ENCODE measurements around the gene ZBTB43.
"Not testable (repeated sequence)": the region's sequence is repeated elsewhere in the genome, so short reads cannot be mapped to it uniquely, and the experiment has no call there.

Gene ZBTB43

GRCh38 chr9:126784401-126784800 is 20.4 kb upstream of the ZBTB43 start:
- Histone ChIP-seq H2AK5ac (ENCODE audit: low read depth, low read length) (no peak overlapping the region), H3K18ac (ENCODE audit: low read length) (no peak overlapping the region), H3K79me1 (ENCODE audit: low read depth, low read length) (no peaks in the 10 kb centered on the region), H2BK12ac (ENCODE audit: low read length) (no peak overlapping the region), H2BK5ac (ENCODE audit: low read length) (no peak overlapping the region), H2AFZ (ENCODE audit: low read length) (no peak overlapping the region), H3K23ac (ENCODE audit: low read depth, low read length, poor library complexity) (no peak overlapping the region), H2BK120ac (ENCODE audit: low read depth, low read length) (no peak overlapping the region), H3K9me3 (replicated peaks in 1 of 2; ENCODE audit: control insufficient read depth in 2 of 2, insufficient read depth in 1 of 2, low read depth in 1 of 2, low read length in 2 of 2) (no peaks in the 10 kb centered on the region), H3K9ac (ENCODE audit: low read depth, low read length, poor library complexity) (no peak overlapping the region), H3K4ac (ENCODE audit: low read length) (no peak overlapping the region), H3K14ac (ENCODE audit: low read length) (no peak overlapping the region), H2BK15ac (ENCODE audit: low read length) (no peak overlapping the region), H3K4me1 (ENCODE audit: control insufficient read depth in 2 of 2, insufficient read depth in 1 of 2, low read depth in 1 of 2, low read length in 2 of 2) (no peaks in the 10 kb centered on the region), H3K4me2 (ENCODE audit: insufficient read depth, low read length, poor library complexity, severe bottlenecking) (no peak overlapping the region), H4K91ac (ENCODE audit: low read depth, low read length, poor library complexity) (no peak overlapping the region), H3K36me3 (replicated peaks in 1 of 2; ENCODE audit: control insufficient read depth in 2 of 2, insufficient read depth in 2 of 2, low read length in 2 of 2) (no peaks in the 10 kb centered on the region), H3K4me3 (ENCODE audit: low read length in 2 of 2) (no peak overlapping the region), H3K27me3 (ENCODE audit: control insufficient read depth in 3 of 3, insufficient read depth in 3 of 3, low read depth in 1 of 3, low read length in 3 of 3) (peaks cover 0 to 46% (median 2%) of the 10 kb centered on the region in 3 experiments), H3K27ac (replicated peaks; ENCODE audit: low read length) (no peak overlapping the region), H4K8ac (ENCODE audit: low read depth, low read length) (no peak overlapping the region)
- DNase-seq (ENCODE audit: low spot score), result no peak
- no CpG with 5 or more reads among the region's 11 CpGs for WGBS, 2 donors (ENCODE audit: extremely low coverage in 2 of 2, insufficient read length in 2 of 2, insufficient replicate concordance in 1 of 2)

GRCh38 chr9:126784841-126785240 is 20.0 kb upstream of the ZBTB43 start:
- not testable (repeated sequence) for H3K4me3 ChIP-seq (ENCODE audit: low read length in 2 of 2); H3K9ac ChIP-seq (ENCODE audit: low read depth, low read length, poor library complexity); H2AK5ac ChIP-seq (ENCODE audit: low read depth, low read length); H2BK15ac ChIP-seq (ENCODE audit: low read length); H4K8ac ChIP-seq (ENCODE audit: low read depth, low read length); H3K4me2 ChIP-seq (ENCODE audit: insufficient read depth, low read length, poor library complexity, severe bottlenecking); H3K36me3 ChIP-seq (replicated peaks in 1 of 2; ENCODE audit: control insufficient read depth in 2 of 2, insufficient read depth in 2 of 2, low read length in 2 of 2); H2BK5ac ChIP-seq (ENCODE audit: low read length); H3K79me1 ChIP-seq (ENCODE audit: low read depth, low read length); H2BK120ac ChIP-seq (ENCODE audit: low read depth, low read length); H3K23ac ChIP-seq (ENCODE audit: low read depth, low read length, poor library complexity); H2BK12ac ChIP-seq (ENCODE audit: low read length); H3K9me3 ChIP-seq (replicated peaks in 1 of 2; ENCODE audit: control insufficient read depth in 2 of 2, insufficient read depth in 1 of 2, low read depth in 1 of 2, low read length in 2 of 2); H2AFZ ChIP-seq (ENCODE audit: low read length); H3K27ac ChIP-seq (replicated peaks; ENCODE audit: low read length); H3K18ac ChIP-seq (ENCODE audit: low read length); H4K91ac ChIP-seq (ENCODE audit: low read depth, low read length, poor library complexity); H3K4me1 ChIP-seq (ENCODE audit: control insufficient read depth in 2 of 2, insufficient read depth in 1 of 2, low read depth in 1 of 2, low read length in 2 of 2); H3K14ac ChIP-seq (ENCODE audit: low read length); DNase-seq (ENCODE audit: low spot score); H3K4ac ChIP-seq (ENCODE audit: low read length)
- WGBS, 2 donors (ENCODE audit: extremely low coverage in 2 of 2, insufficient read length in 2 of 2, insufficient replicate concordance in 1 of 2), result no CpG with 5 or more reads among the region's 6 CpGs
- H3K27me3 ChIP-seq (ENCODE audit: control insufficient read depth in 3 of 3, insufficient read depth in 3 of 3, low read depth in 1 of 3, low read length in 3 of 3), result peaks cover 0 to 49% (median 2%) of the 10 kb centered on the region in 3 experiments

GRCh38 chr9:126788046-126788445 is 16.8 kb upstream of the ZBTB43 start:
- no peaks in the 10 kb centered on the region for H3K4me1 ChIP-seq (ENCODE audit: control insufficient read depth in 2 of 2, insufficient read depth in 1 of 2, low read depth in 1 of 2, low read length in 2 of 2)
- WGBS, 2 donors (ENCODE audit: extremely low coverage in 2 of 2, insufficient read length in 2 of 2, insufficient replicate concordance in 1 of 2), result no CpG with 5 or more reads among the region's 2 CpGs
- no peak overlapping the region for H3K27ac ChIP-seq (replicated peaks; ENCODE audit: low read length)
- no peak for DNase-seq (ENCODE audit: low spot score)
- no peak overlapping the region for H2AK5ac ChIP-seq (ENCODE audit: low read depth, low read length)
- no peak overlapping the region for H2BK15ac ChIP-seq (ENCODE audit: low read length)
- H3K4ac ChIP-seq (ENCODE audit: low read length), result no peak overlapping the region
- H3K79me1 ChIP-seq (ENCODE audit: low read depth, low read length), result no peaks in the 10 kb centered on the region
- H3K36me3 ChIP-seq (replicated peaks in 1 of 2; ENCODE audit: control insufficient read depth in 2 of 2, insufficient read depth in 2 of 2, low read length in 2 of 2), result no peaks in the 10 kb centered on the region
- no peak overlapping the region for H4K91ac ChIP-seq (ENCODE audit: low read depth, low read length, poor library complexity)
- no peak overlapping the region for H2BK120ac ChIP-seq (ENCODE audit: low read depth, low read length)
- H3K4me3 ChIP-seq (ENCODE audit: low read length in 2 of 2), result no peak overlapping the region
- H3K27me3 ChIP-seq (ENCODE audit: control insufficient read depth in 3 of 3, insufficient read depth in 3 of 3, low read depth in 1 of 3, low read length in 3 of 3), result peaks cover 0 to 56% (median 0%) of the 10 kb centered on the region in 3 experiments
- no peak overlapping the region for H3K23ac ChIP-seq (ENCODE audit: low read depth, low read length, poor library complexity)
- H2BK12ac ChIP-seq (ENCODE audit: low read length), result no peak overlapping the region
- H3K9me3 ChIP-seq (replicated peaks in 1 of 2; ENCODE audit: control insufficient read depth in 2 of 2, insufficient read depth in 1 of 2, low read depth in 1 of 2, low read length in 2 of 2), result no peaks in the 10 kb centered on the region
- no peak overlapping the region for H3K18ac ChIP-seq (ENCODE audit: low read length)
- no peak overlapping the region for H2AFZ ChIP-seq (ENCODE audit: low read length)
- no peak overlapping the region for H2BK5ac ChIP-seq (ENCODE audit: low read length)
- no peak overlapping the region for H3K4me2 ChIP-seq (ENCODE audit: insufficient read depth, low read length, poor library complexity, severe bottlenecking)
- H3K9ac ChIP-seq (ENCODE audit: low read depth, low read length, poor library complexity), result no peak overlapping the region
- no peak overlapping the region for H4K8ac ChIP-seq (ENCODE audit: low read depth, low read length)
- no peak overlapping the region for H3K14ac ChIP-seq (ENCODE audit: low read length)

GRCh38 chr9:126788634-126789349 is 16.0 kb upstream of the ZBTB43 start:
- Histone ChIP-seq H3K4me2 (ENCODE audit: insufficient read depth, low read length, poor library complexity, severe bottlenecking) (no peak overlapping the region), H3K23ac (ENCODE audit: low read depth, low read length, poor library complexity) (no peak overlapping the region), H3K18ac (ENCODE audit: low read length) (no peak overlapping the region), H3K27ac (replicated peaks; ENCODE audit: low read length) (no peak overlapping the region), H3K14ac (ENCODE audit: low read length) (no peak overlapping the region), H3K4ac (ENCODE audit: low read length) (no peak overlapping the region), H2BK12ac (ENCODE audit: low read length) (no peak overlapping the region), H2AK5ac (ENCODE audit: low read depth, low read length) (peak overlapping the region; percentile 48), H3K4me1 (ENCODE audit: control insufficient read depth in 2 of 2, insufficient read depth in 1 of 2, low read depth in 1 of 2, low read length in 2 of 2) (no peaks in the 10 kb centered on the region), H3K36me3 (replicated peaks in 1 of 2; ENCODE audit: control insufficient read depth in 2 of 2, insufficient read depth in 2 of 2, low read length in 2 of 2) (no peaks in the 10 kb centered on the region), H3K27me3 (ENCODE audit: control insufficient read depth in 3 of 3, insufficient read depth in 3 of 3, low read depth in 1 of 3, low read length in 3 of 3) (peaks cover 0 to 62% (median 2%) of the 10 kb centered on the region in 3 experiments), H4K91ac (ENCODE audit: low read depth, low read length, poor library complexity) (no peak overlapping the region), H2BK5ac (ENCODE audit: low read length) (no peak overlapping the region), H3K9me3 (replicated peaks in 1 of 2; ENCODE audit: control insufficient read depth in 2 of 2, insufficient read depth in 1 of 2, low read depth in 1 of 2, low read length in 2 of 2) (no peaks in the 10 kb centered on the region), H3K4me3 (ENCODE audit: low read length in 2 of 2) (no peak overlapping the region), H4K8ac (ENCODE audit: low read depth, low read length) (no peak overlapping the region), H3K9ac (ENCODE audit: low read depth, low read length, poor library complexity) (no peak overlapping the region), H2AFZ (ENCODE audit: low read length) (no peak overlapping the region), H2BK15ac (ENCODE audit: low read length) (no peak overlapping the region), H3K79me1 (ENCODE audit: low read depth, low read length) (peaks cover 2% of the 10 kb centered on the region), H2BK120ac (ENCODE audit: low read depth, low read length) (no peak overlapping the region)
- WGBS, 2 donors (ENCODE audit: extremely low coverage in 2 of 2, insufficient read length in 2 of 2, insufficient replicate concordance in 1 of 2), result no CpG with 5 or more reads among the region's 9 CpGs
- DNase-seq (ENCODE audit: low spot score), result no peak
